Measurements from ENCODE around the gene ANXA11. TPM values are rescaled to one million over a fixed set of nuclear protein-coding genes. Genes with fewer than 3 reads are reported as not detected.

ANXA11 gene
- total RNA-seq, 1 donor from 2014 or later = 205 TPM

DNA sequence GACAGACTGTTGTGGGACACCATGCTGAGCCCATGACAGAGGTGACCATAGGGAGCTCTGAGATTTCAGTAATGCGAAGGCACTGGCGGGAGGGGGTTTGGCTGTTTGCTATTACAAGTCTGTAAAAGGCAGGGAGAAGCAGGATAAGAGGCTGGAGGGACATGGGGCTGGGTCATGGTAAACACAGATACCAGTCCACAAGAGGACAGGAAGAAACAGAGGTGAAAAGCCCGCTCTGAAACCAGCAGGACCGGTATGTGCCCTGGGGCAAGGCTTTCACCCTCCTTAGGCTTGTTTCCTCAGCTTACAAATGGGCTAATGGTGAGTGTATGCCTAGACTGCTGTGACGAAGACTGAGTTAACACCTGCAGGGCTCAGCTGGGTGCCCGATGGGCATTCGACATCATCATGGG, 34.1 kb downstream of the ANXA11 start:
- intact Hi-C loops (cut with DNase I) = no loop called here
- ATAC-seq (no peak), DNase-seq (ENCODE audit: low spot score) (no peak)

DNA sequence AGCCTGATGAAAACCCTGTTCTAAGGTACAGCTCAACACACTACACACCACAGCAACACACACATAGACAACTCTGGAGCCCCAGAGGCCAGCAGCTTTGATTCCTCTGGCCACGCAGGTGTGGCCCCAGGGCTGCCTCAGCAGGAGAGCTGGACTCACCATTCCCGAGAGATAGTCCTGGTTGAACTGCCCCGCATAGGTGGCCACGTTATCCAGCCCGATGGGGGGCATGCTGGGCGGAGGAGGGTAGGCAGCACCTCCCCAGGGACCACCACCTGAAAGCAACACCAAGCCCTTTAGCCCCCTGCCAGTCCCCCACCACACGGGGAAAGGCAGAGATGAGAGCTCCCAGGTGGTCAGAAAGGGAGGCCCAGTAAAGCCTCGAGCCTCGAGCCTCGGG, 34.7 kb downstream of the ANXA11 start:
- intact Hi-C loops (cut with DNase I) = no loop called here
- no peak for DNase-seq (ENCODE audit: low spot score)

GRCh38 chr10:80170026-80170425, 35.3 kb downstream of the ANXA11 start:
- ATAC-seq (no peak), DNase-seq (ENCODE audit: low spot score) (no peak)
- intact Hi-C loops (cut with DNase I) = no loop called here

More for the DNA sequence above, 34.7 kb downstream of the ANXA11 start:
- no peak for ATAC-seq

GRCh38 chr10:80168679-80169380, 36.5 kb downstream of the ANXA11 start:
- DNase-seq (ENCODE audit: low spot score) (no peak), ATAC-seq (peak; percentile 4)
- intact Hi-C loops (cut with DNase I) = no loop called here

GRCh38 chr10:80168162-80168511, 37.2 kb downstream of the ANXA11 start:
- DNase-seq (ENCODE audit: low spot score) (no peak), ATAC-seq (no peak)
- intact Hi-C loops (cut with DNase I) = no loop called here

DNA sequence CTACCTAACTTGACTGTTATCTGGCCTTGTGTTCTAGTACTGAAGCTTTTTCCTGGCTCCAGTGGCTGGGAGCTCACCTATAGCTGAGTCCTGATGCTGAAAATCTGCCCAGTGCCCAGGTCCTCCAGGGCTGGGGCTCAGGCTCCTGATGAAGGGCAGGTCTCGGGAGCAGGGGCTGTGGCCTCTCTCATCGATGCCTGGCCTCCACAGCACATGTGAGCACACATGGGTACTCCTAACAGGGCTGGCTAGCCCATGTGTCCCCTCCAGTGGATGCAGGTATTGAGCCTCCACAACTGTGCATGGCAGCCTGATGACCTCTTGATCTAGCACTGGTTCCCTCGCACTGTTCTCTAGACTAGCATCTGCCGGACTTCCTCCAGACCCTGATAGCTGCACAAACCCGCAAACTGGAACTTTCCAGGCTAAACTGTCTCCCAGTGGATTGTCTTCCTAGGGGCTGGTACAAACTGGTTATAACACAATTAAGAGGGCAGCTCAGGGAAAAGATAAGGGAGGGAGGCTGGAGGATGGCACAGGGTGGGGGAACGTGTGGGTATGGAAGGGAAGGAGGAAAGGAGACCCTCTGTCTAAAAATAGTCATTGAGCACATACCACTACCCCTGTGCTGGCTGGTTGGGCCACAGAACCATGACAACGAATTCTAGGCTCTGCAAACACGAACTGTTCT, 37.7 kb downstream of the ANXA11 start:
- intact Hi-C loops (cut with DNase I) = no loop called here
- DNase-seq (ENCODE audit: low spot score) = no peak
- no peak for ATAC-seq

DNA sequence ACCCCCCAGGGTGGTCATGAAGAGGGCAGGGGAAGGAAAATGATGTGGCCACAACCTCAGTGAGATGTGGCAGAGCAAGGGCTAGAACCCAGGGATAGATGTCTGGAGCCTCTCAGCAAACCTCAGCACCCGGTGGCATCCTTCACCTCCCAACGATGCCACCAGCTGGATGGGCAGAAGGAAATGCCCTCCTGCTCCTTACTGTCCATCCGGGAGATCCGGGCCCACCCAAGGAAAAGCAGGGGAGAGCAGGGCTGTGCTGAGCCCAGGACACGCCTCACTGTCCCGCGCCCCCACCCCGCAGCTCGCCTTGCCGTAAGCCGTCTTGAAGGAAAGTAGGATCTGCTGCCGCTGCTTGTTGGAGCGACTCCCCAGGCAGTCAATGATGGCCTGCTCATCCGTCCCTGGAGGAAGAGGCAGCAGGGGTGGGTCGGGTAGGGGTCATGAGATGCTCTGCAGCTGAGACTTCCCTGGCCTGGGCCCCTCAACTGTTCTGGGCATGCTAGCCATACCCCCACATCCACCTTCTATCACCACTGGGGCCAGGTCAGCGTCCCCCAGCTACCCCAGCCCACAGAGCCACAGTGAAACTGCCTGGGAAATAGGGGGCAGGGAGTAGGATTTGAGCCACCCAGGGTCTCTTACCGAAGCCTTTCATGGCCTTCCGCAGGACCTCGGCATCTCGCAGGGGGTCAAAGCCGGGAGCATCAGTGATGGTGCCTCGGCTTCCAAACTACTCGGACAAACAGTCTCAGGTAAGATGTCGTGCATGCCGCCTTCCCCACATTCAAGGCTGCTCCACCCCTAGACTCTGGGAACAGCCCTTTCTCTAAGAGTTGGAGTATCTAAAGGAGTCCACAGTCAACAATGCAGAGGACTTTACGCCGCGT, 38.5 kb downstream of the ANXA11 start:
- ATAC-seq (no peak), DNase-seq (ENCODE audit: low spot score) (no peak)
- intact Hi-C loops (cut with DNase I) = no loop called here

GRCh38 chr10:80165173-80165572, 40.2 kb downstream of the ANXA11 start:
- no peak for ATAC-seq
- intact Hi-C loops (cut with DNase I) = no loop called here
- no peak for DNase-seq (ENCODE audit: low spot score)

DNA sequence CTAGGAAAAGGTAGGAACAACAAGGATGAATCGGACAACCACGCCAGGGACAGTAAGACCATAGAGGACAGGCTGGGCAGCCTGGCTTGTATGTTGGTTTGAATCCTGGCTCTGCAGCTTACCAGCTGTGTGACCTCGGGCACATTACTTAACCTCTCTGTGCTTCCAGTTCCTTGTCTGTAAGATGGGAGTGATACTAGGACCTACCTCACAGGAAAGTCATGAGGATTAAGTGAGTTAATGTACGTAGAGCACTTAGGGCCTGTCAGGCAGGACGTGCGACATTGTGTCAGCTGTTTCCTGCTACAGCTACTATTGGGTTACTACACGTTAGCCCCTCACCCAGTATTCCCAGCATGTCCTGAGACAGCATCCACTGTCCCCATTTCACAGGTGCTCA, 40.7 kb downstream of the ANXA11 start:
- intact Hi-C loops (cut with DNase I) = no loop called here
- no peak for DNase-seq (ENCODE audit: low spot score)
- no peak for ATAC-seq

- intact Hi-C loops (cut with DNase I) = no loop called here
- ATAC-seq (peak; percentile 43), DNase-seq (ENCODE audit: low spot score) (no peak)
These were observed 41.5 kb downstream of the ANXA11 start for GRCh38 chr10:80163741-80164341.

DNA sequence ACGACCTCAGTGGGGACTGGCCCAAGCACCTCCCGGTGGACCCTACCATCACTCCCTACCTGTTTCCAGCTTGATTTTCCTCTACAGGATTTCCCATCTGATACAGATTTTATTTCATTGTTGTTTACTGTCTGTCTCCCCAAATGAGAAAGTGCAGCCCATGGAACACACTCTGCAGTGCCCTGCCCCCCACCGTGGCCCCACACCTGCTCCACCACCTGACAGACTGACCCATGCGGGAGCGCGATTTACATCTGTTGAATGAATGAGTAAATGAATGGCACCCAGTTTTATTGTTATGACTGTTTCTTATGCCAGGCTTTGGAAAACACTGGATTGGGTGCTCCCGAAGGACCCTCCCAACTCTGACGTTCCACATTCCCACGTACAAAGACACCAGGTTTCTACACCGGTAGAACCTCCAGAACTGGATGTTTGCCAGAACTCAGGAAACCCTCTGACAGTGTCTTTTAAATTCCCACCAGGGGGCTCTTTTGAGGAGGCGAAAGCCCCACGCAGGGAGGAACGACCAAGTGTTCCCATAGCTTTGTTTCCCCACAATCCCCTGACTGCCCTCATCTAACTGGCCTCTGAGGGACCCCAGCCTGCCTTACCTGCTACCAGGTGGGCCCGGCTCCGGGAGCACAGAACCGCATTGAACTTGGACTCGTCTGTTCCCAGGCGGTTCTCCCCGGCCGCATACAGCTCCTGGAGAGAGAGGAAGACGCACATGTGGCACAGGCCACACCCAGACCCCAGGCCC, 43.8 kb downstream of the ANXA11 start:
- ATAC-seq (no peak), DNase-seq (ENCODE audit: low spot score) (no peak)
- intact Hi-C loops (cut with DNase I) = no loop called here

DNA sequence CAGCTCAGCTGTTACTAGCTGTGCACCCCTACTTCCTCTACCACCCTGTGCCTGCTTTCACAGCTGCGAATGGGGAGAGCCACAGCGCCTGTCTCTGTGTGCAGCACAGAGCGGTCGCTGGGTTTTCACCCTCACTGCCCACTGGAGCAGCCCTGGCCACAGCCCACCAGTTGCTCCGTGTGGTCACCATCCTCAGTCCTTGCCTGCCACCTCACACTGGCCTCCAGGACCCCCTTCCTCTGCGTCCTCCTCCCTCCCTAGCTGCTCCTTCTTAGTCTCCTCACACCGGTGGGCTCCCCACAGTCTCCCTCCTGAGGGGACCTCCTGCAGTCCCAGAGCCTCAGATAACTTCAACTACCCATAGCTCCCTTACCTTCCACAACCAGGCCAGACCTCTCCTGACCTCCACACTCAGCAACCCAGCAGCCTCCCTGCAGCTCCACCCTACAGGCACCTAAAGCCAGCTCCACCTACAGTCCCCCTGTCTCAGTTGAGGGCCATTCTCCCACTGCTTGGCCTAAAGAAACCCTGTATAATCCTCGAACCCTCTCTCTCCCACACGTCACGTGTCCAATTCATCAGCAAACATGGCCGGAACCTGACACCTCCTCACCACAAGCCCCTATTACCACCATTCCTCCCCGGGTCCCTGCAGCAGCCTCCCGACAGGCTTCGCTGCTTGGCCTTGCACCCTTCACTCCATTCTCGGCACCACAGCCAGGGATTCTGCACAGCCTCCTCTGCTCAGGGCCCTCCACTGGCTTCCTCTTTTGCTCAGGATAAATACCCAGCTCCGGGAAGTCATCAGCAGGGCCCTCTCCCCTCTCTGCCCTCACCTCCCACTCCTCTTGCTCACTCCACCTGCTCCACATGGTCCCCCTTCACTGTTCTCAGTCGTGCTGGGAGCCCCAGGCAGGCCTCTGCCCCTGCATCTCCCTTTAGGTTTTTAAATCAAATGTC, 44.7 kb downstream of the ANXA11 start:
- no peak for ATAC-seq
- intact Hi-C loops (cut with DNase I) = no loop called here
- no peak for DNase-seq (ENCODE audit: low spot score)

- intact Hi-C loops (cut with DNase I) = loop anchor here (10.0 kb wide), 1 partner anchor 45 kb away; the partner anchor contains the start of gene ANXA11
- DNase-seq (ENCODE audit: low spot score) = no peak
- no peak for ATAC-seq
These were observed 46.0 kb downstream of the ANXA11 start for GRCh38 chr10:80159166-80159873.

- intact Hi-C loops (cut with DNase I) = loop anchor here (10.0 kb wide), 1 partner anchor 46 kb away; the partner anchor contains the start of gene ANXA11
- ATAC-seq (peak; percentile 93), DNase-seq (ENCODE audit: low spot score) (peak; percentile 90)
These were observed 46.7 kb downstream of the ANXA11 start for GRCh38 chr10:80158598-80159127.

GRCh38 chr10:80158126-80158525, 47.2 kb downstream of the ANXA11 start:
- DNase-seq (ENCODE audit: low spot score) = no peak
- intact Hi-C loops (cut with DNase I) = loop anchor here (10.0 kb wide), 1 partner anchor 47 kb away; the partner anchor contains the start of gene ANXA11
- ATAC-seq = peak; percentile 29

- ATAC-seq (no peak), DNase-seq (ENCODE audit: low spot score) (no peak)
- intact Hi-C loops (cut with DNase I) = loop anchor here (10.0 kb wide), 1 partner anchor 47 kb away; the partner anchor contains the start of gene ANXA11
These were observed 47.8 kb downstream of the ANXA11 start for GRCh38 chr10:80157561-80157960.

Measured in sciatic nerve (tissue), 2 donors.